ENCODE data around the gene PNMA6E. TPM values are rescaled to one million over a fixed set of nuclear protein-coding genes. Genes with fewer than 3 reads are reported as not detected.
A peak's percentile ranks its signal among the peaks of the same experiment; 100 is the strongest.

Gene PNMA6E
- total and polyA plus RNA-seq, 9 of the 15 experiments (the other 6 are each of a cell fraction or from before 2014, with no cell fraction given) = 0.03 TPM; not detected in 8

DNA sequence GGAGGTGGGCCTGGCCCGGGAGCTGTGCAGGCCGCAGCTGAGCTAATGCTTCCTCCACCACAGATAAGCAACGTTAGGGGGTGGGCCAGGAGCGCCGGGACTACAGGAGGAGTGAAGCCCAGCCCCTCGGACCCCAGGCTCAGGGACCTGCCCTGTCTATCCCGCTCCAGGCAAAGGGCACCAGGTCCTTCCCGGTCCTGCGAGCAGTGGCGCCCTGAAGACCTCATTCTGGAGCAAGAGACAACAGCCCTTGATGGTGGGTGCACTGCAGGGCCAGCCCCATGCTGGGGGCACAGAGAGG is 45.4 kb upstream of the PNMA6E start:
- Histone ChIP-seq H3K9me1 (ENCODE audit: control insufficient read depth, insufficient read depth, low read length) (no peaks in the 10 kb centered on the region), H3K36me3 (ENCODE audit: control insufficient read depth, insufficient read depth, low read length) (peaks cover 17% of the 10 kb centered on the region; the same call in 2 of the 3 replicates), H3K27ac (ENCODE audit: extremely low read depth, low read depth, low read length) (no peak overlapping the region), H3K27me3 (ENCODE audit: control insufficient read depth in 2 of 2, insufficient read depth in 2 of 2, low read length in 2 of 2) (no peaks in the 10 kb centered on the region; a peak in 1 of 5 replicates), H3K4me2 (ENCODE audit: insufficient read depth, low read length) (no peak overlapping the region), H4K20me1 (replicated peaks; ENCODE audit: control insufficient read depth, insufficient read depth, low read length) (no peaks in the 10 kb centered on the region), H3K4me3 (no peak overlapping the region), H3K4me1 (replicated peaks in 1 of 2; ENCODE audit: control insufficient read depth in 2 of 2, insufficient read depth in 2 of 2, low read length in 2 of 2) (peaks cover 0 to 41% of the 10 kb centered on the region in 2 experiments; a peak in 2 of 5 replicates), H3K9me3 (replicated peaks; ENCODE audit: control insufficient read depth, insufficient read depth, low read depth, low read length) (no peaks in the 10 kb centered on the region), H2AFZ (ENCODE audit: low read depth, low read length) (no peak overlapping the region), H3K9ac (ENCODE audit: insufficient read depth in 1 of 2, low read depth in 2 of 2, low read length in 2 of 2) (peak overlapping the region in 1 of 2 experiments; percentile 17; a peak in 1 of 4 replicates), H3K79me2 (ENCODE audit: control insufficient read depth, insufficient read depth, low read length) (no peaks in the 10 kb centered on the region)
- in situ Hi-C loops (cut with MboI) = no loop called here
- ChIA-PET CTCF (ENCODE audit: low intra/inter-chr PET ratio) (no interaction called here), POLR2A (interaction anchor here (0.6 kb wide), 1 partner anchor 11 kb away, joined by 3 read pairs; no protein-coding TSS in a partner anchor)
- 63% methylated on average over 7 of the region's 10 CpGs for WGBS (ENCODE audit: insufficient coverage, low coverage, missing lambda C conversion rate)
- FAIRE-seq (no peak), DNase-seq (ENCODE audit: extremely low read depth in 1 of 4, low spot score in 3 of 4) (no peak), ATAC-seq (peak; percentile 26; the same call in 2 of the 3 replicates)
- no peak for TF ChIP-seq ZKSCAN1 (IDR thresholded peaks at IDR 0.05; ENCODE audit: low read depth, low read length)
- intact Hi-C loops (cut with micrococcal nuclease) = no loop called here
- no TSS peak for BruUV-seq (replicated peaks)

- FAIRE-seq (no peak), DNase-seq (ENCODE audit: extremely low read depth in 1 of 4, low spot score in 3 of 4) (no peak), ATAC-seq (no peak)
- Histone ChIP-seq H2AFZ (ENCODE audit: low read depth, low read length) (no peak within 1 kb of the TSS), H3K36me3 (ENCODE audit: control insufficient read depth, insufficient read depth, low read length) (peaks cover 12% of the 10 kb centered on the region; the same call in 2 of the 3 replicates), H3K4me2 (ENCODE audit: insufficient read depth, low read length) (no peak within 1 kb of the TSS), H3K9me3 (replicated peaks; ENCODE audit: control insufficient read depth, insufficient read depth, low read depth, low read length) (no peaks in the 10 kb centered on the region), H3K79me2 (ENCODE audit: control insufficient read depth, insufficient read depth, low read length) (no peaks in the 10 kb centered on the region), H3K27me3 (ENCODE audit: control insufficient read depth in 2 of 2, insufficient read depth in 2 of 2, low read length in 2 of 2) (no peaks in the 10 kb centered on the region; a peak in 1 of 5 replicates), H3K9ac (ENCODE audit: insufficient read depth in 1 of 2, low read depth in 2 of 2, low read length in 2 of 2) (peak within 1 kb of the TSS in 1 of 2 experiments; percentile 17; a peak in 1 of 4 replicates), H3K27ac (ENCODE audit: extremely low read depth, low read depth, low read length) (no peak within 1 kb of the TSS), H3K4me1 (replicated peaks in 1 of 2; ENCODE audit: control insufficient read depth in 2 of 2, insufficient read depth in 2 of 2, low read length in 2 of 2) (peaks cover 0 to 41% of the 10 kb centered on the region in 2 experiments; a peak in 2 of 5 replicates), H3K9me1 (ENCODE audit: control insufficient read depth, insufficient read depth, low read length) (no peaks in the 10 kb centered on the region), H3K4me3 (no peak within 1 kb of the TSS), H4K20me1 (replicated peaks; ENCODE audit: control insufficient read depth, insufficient read depth, low read length) (no peaks in the 10 kb centered on the region)
- POLR2A ChIA-PET = interaction anchor here (0.6 kb wide), 3 partner anchors 12 to 251 kb away, joined by 3 to 4 read pairs (median 3); no protein-coding TSS in a partner anchor
- CTCF ChIA-PET (ENCODE audit: low intra/inter-chr PET ratio) = no interaction called here
- in situ Hi-C loops (cut with MboI) (no loop called here), intact Hi-C loops (cut with micrococcal nuclease) (no loop called here)
- no TSS peak for BruUV-seq (replicated peaks)
- TF ChIP-seq BRF1 (IDR thresholded peaks at IDR 0.05; ENCODE audit: borderline replicate concordance, extremely low read depth, insufficient read length) = no peak
- peak; percentile 64 for TF ChIP-seq POLR2G (IDR thresholded peaks at IDR 0.05; ENCODE audit: low read depth, low read length)
- TF ChIP-seq SAP30 (IDR thresholded peaks at IDR 0.05; ENCODE audit: borderline replicate concordance, insufficient read depth, low read depth, low read length, poor library complexity, severe bottlenecking) = no peak
- 56% methylated on average over 13 of the region's 30 CpGs for WGBS (ENCODE audit: insufficient coverage, low coverage, missing lambda C conversion rate)
Observed at GRCh38 chrX:153445856-153446635, 44.9 kb upstream of the PNMA6E start, which contains the start of gene TREX2. Gene TREX2 (minus strand): TSS chrX:153446056. CDS start chrX:153445430, 626 bp downstream.

Data from K562 (cell line).